ENCODE results near the gene DHRS4.
A peak's percentile ranks its signal among the peaks of the same experiment; 100 is the strongest.
"Not testable (repeated sequence)": the region's sequence is repeated elsewhere in the genome, so short reads cannot be mapped to it uniquely, and the experiment has no call there.

DHRS4 gene

GRCh38 chr14:23988607-23989363 lies 35.2 kb downstream of the DHRS4 start, which contains the start of gene DHRS4L2:
DHRS4L2 (plus strand) TSS chr14:23988929; CDS start chr14:23988948, 19 bp downstream.
- peak; percentile 63 to 87 (median 84) for DNase-seq

- peak; percentile 48 to 91 (median 84) for DNase-seq
Observed at GRCh38 chr14:23989734-23990445, 36.3 kb downstream of the DHRS4 start.

GRCh38 chr14:23990961-23991360 lies 37.4 kb downstream of the DHRS4 start:
- not testable (repeated sequence) for DNase-seq

- not testable (repeated sequence) for DNase-seq
Observed at GRCh38 chr14:23993042-23993441, 39.5 kb downstream of the DHRS4 start.

- not testable (repeated sequence) for DNase-seq
Observed at GRCh38 chr14:23996009-23996408, 42.4 kb downstream of the DHRS4 start.

GRCh38 chr14:23996825-23997224 lies 43.3 kb downstream of the DHRS4 start:
- not testable (repeated sequence) for DNase-seq

- not testable (repeated sequence) for DNase-seq
Observed at GRCh38 chr14:23999640-24000039, 46.1 kb downstream of the DHRS4 start.

- not testable (repeated sequence) for DNase-seq
Observed at GRCh38 chr14:24001078-24001477, 47.5 kb downstream of the DHRS4 start.

- DNase-seq = not testable (repeated sequence)
Observed at GRCh38 chr14:24001679-24002078, 48.1 kb downstream of the DHRS4 start.

GRCh38 chr14:24006471-24006816 lies 52.9 kb downstream of the DHRS4 start:
- not testable (repeated sequence) for DNase-seq

- DNase-seq = peak; percentile 74 to 88 (median 78)
Observed at GRCh38 chr14:24006817-24007652, 53.5 kb downstream of the DHRS4 start.

- no peak for DNase-seq
Observed at GRCh38 chr14:24011051-24011450, 57.5 kb downstream of the DHRS4 start.

GRCh38 chr14:24012726-24013273 lies 59.2 kb downstream of the DHRS4 start:
- DNase-seq = peak in 1 of 3 experiments; percentile 49

GRCh38 chr14:24013654-24014514 lies 60.3 kb downstream of the DHRS4 start:
- peak; percentile 61 to 90 (median 88) for DNase-seq

- DNase-seq = not testable (repeated sequence)
Observed at GRCh38 chr14:24015745-24016144, 62.2 kb downstream of the DHRS4 start.

All from NCI-H1417 (cell line).